Activated CD4-positive, alpha-beta T cell treated with anti-CD3 and anti-CD28 coated beads for 48 hours (primary cell): Measurements from ENCODE around the gene FN1.
"Not testable (repeated sequence)": the region's sequence is repeated elsewhere in the genome, so short reads cannot be mapped to it uniquely, and the experiment has no call there.

Experiments
- DNase-seq: peaks from one replicate; pipeline ENCODE4 v3.0.0-alpha.2; 2020

Gene FN1

GRCh38 chr2:215363461-215364156 is 72.3 kb downstream of the FN1 start:
- DNase-seq: no peak

GRCh38 chr2:215363039-215363438 is 72.8 kb downstream of the FN1 start:
- no peak for DNase-seq

GRCh38 chr2:215362562-215362904 is 73.3 kb downstream of the FN1 start:
- no peak for DNase-seq

DNA sequence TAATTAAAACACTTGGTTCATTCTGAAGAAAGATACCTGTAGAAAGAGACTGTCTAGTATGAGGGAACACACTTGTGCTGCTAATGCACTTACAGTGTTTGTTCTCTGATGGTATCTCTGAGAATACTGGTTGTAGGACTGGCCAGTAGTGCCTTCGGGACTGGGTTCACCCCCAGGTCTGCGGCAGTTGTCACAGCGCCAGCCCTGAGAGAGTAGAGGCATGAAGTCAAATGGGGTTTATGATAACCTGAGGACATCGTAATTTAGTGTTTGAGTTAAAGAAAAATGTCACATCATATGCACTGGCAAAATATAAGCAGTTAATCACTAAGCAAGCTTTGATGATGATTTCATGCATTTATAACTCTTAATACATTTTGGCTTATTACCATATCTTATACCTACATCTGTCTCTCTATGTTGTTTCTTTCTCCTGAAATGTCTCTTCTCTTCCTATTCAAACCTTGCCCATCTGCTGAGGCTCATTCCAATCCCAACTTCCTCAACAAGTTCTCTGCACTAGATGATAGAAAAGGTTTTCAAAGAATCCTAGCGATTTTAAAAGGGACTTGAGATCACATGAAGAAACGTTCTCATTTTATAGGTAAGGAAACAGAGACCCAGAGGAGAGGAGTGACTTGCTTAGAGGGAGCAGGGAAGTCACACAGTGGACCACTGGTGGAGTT is 73.8 kb downstream of the FN1 start:
- DNase-seq: no peak

- DNase-seq: no peak
Measured at GRCh38 chr2:215361211-215361875, 74.5 kb downstream of the FN1 start.

GRCh38 chr2:215360596-215360995 is 75.3 kb downstream of the FN1 start:
- no peak for DNase-seq

GRCh38 chr2:215360059-215360458 is 75.8 kb downstream of the FN1 start:
- not testable (repeated sequence) for DNase-seq

- no peak for DNase-seq
Measured at GRCh38 chr2:215359576-215359922, 76.3 kb downstream of the FN1 start.

GRCh38 chr2:215358891-215359575 is 76.8 kb downstream of the FN1 start:
- no peak for DNase-seq

- DNase-seq: no peak
Measured at GRCh38 chr2:215358312-215358845, 77.5 kb downstream of the FN1 start.

GRCh38 chr2:215357660-215358059 is 78.2 kb downstream of the FN1 start:
- no peak for DNase-seq

DNA sequence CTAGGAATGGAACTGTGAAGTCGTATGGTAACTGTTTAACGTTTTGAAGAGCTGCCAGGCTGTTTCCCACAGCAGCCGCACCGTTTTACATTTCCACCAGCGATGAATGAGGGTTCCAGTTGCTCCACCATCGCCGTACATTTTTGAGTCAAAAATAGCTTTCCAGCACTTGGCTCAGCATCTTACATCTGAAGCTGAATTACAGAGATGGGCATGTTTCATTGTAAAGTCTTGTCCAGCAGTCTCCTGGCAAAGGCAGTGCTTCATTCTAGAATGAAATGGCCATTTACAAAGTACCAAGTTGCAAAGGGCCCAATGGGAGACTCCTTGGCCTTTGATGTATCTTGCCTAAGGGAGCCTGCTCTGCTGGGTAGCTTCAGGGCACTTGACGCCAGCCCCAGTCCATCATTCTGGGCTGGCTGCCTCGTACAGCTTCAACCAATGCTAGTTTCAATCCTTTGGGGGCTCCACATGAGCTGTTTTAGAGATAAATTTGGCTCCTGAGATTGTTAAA is 78.9 kb downstream of the FN1 start:
- no peak for DNase-seq

GRCh38 chr2:215356334-215356947 is 79.4 kb downstream of the FN1 start:
- DNase-seq: no peak

GRCh38 chr2:215355801-215356200 is 80.1 kb downstream of the FN1 start:
- no peak for DNase-seq

GRCh38 chr2:215354771-215355695 is 80.8 kb downstream of the FN1 start:
- no peak for DNase-seq

DNA sequence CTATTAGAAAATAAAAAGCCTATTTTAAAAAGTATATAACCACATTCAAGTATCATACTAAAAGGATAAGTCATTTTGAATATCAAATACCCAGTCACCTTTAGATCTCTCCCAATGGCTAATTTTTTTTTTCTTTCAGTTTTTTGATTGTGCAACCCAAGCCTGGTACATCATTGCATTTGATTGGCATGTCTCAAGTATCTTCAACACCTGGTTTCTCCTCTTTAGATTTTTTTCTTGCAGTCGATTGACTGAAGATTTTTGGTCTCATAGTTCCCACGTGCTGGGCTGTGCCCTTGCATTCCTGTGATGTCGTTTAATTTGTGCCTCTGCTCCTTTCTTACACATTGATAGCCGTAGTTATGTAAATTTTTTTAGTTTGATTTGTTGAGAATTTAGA is 83.3 kb downstream of the FN1 start:
- DNase-seq: no peak

DNA sequence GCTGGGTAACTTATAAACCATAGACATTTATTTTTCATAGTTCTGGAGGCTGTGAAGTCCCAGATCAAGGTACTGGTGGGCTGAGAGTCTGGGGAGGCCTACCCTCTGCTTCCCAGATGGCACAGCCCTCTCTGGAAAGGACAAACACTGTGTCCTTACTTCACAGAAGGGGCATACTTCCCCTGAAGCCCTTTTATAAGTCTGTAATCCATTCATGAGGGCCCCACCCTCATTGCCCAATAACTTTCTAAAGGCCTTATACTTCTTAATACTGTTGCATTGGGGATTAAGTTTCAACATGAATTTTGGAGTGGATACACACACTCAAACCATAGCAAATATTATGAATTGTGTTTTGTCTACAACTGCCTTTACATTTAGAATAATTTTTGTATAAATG is 88.0 kb downstream of the FN1 start:
- no peak for DNase-seq

DNA sequence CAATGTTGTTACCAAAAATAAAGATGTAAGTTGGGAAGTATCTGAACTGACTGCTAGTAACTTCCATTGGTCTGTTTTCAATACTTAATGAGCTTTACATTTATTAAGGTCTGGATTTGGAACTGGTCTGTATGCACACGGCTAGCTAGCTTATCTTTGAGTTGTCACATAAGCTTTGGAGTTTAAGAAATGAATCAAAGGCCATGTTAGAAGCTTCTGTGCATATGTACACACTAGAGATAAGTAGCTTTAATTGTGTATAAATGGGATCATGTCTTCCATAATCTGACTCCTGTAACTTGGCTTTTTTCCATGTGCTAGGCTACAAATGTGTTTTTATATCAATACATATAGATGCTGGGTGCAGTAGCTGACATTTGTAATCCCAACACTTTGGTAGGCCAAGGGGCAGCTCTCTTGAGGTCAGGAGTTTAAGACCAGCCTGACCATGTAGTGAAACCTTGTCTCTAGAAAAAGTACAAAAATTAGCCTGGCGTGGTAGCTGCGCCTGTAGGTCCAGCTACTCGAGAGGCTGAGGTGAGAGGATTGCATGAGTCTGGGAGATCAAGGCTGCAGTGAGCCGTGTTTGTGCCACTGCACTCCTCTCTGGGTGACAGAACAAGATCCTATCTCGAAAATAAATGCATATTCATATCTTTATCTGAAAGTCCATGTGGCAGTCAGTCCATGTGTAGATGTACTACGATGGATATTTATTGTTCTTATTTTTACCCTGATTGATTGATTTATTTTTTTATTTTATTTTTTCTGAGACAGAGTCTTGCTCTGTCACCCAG is 96.8 kb downstream of the FN1 start:
- no peak for DNase-seq

GRCh38 chr2:215332872-215333595 is 102.8 kb downstream of the FN1 start:
- DNase-seq: no peak

- DNase-seq: no peak
Measured at GRCh38 chr2:215328066-215328465, 107.8 kb downstream of the FN1 start.
